MCF 10A (cell line): ENCODE results near the gene ASTL. TPM values are rescaled to one million over a fixed set of nuclear protein-coding genes. Genes with fewer than 3 reads are reported as not detected.

Source experiments
- BruUV-seq: library from RNA; stranded (reverse); fragments of 400-500 nt; replicated peaks from 2 replicates; lab custom pipeline; 2021; lab: Mats Ljungman, UMichigan
- CTCF ChIA-PET: fragments of 300-600 bp; sonication (Branson Sonifier 250); formaldehyde crosslinking; extraction: SDS; loops from one replicate; lab custom pipeline; 2021; ENCODE audit warnings: antibody characterized with exemption, inconsistent platforms; lab: Yijun Ruan, JAX
- POLR2A ChIA-PET: fragments of 300-600, 350-650 bp; sonication (Branson Sonifier 250); formaldehyde crosslinking; extraction: SDS; loops from one replicate; lab custom pipeline; 2020; ENCODE audit warnings: antibody characterized with exemption, inconsistent platforms; lab: Yijun Ruan, JAX
- DNase-seq: peaks from one replicate; pipeline ENCODE4 v3.0.0-alpha.2; 2018; ENCODE audit not compliant: unreplicated experiment
- H3K27ac Mint-ChIP-seq: one replicate; pipeline ENCODE4 v1.8.0; 2022; ENCODE audit warnings: mild to moderate bottlenecking, low read depth, mixed read lengths; ENCODE audit not compliant: unreplicated experiment
- H3K27me3 Mint-ChIP-seq: one replicate; pipeline ENCODE4 v1.8.0; 2022; ENCODE audit warnings: mixed read lengths; ENCODE audit not compliant: insufficient read depth, unreplicated experiment
- H3K36me3 Mint-ChIP-seq: one replicate; pipeline ENCODE4 v1.8.0; 2022; ENCODE audit warnings: mild to moderate bottlenecking, moderate library complexity, mixed read lengths; ENCODE audit not compliant: insufficient read depth, unreplicated experiment
- H3K4me1 Mint-ChIP-seq: one replicate; pipeline ENCODE4 v1.8.0; 2022; ENCODE audit warnings: mixed read lengths; ENCODE audit not compliant: insufficient read depth, unreplicated experiment
- H3K4me3 Mint-ChIP-seq: one replicate; pipeline ENCODE4 v1.8.0; 2022; ENCODE audit warnings: mild to moderate bottlenecking, moderate library complexity, mixed read lengths; ENCODE audit not compliant: unreplicated experiment
- H3K9me3 Mint-ChIP-seq: one replicate; pipeline ENCODE4 v1.8.0; 2022; ENCODE audit warnings: mixed read lengths; ENCODE audit not compliant: unreplicated experiment
- CTCF ChIP-seq: fragments of 200-600 bp; IDR thresholded peaks from one replicate; pipeline ENCODE4 v1.8.0; 2022; ENCODE audit warnings: antibody characterized with exemption, mild to moderate bottlenecking; ENCODE audit not compliant: unreplicated experiment
- intact Hi-C: fragments of 100-400 bp; cut with micrococcal nuclease; formaldehyde crosslinking; loops from 2 replicates; pipeline ENCODE4 v1.14.1; 2022
- total RNA-seq: library from RNA; stranded (reverse); gene quantifications from 2 replicates; pipeline ENCODE4 v1.2.3, GENCODE V29; 2022

ASTL gene
- total RNA-seq, 1 experiment from 2014 or later, result not detected

- Mint-ChIP-seq H3K27me3 (peaks cover 31% of the 10 kb centered on the region), H3K4me3 (no peak overlapping the region), H3K36me3 (no peaks in the 10 kb centered on the region), H3K4me1 (no peaks in the 10 kb centered on the region), H3K9me3 (no peaks in the 10 kb centered on the region), H3K27ac (no peak overlapping the region)
- no peak for TF ChIP-seq CTCF
- DNase-seq, result no peak
- intact Hi-C loops, result loop anchor here (5.0 kb wide), 1 partner anchor 372 kb away; the partner anchor contains the start of gene NEURL3
- ChIA-PET CTCF (interaction anchor here (0.5 to 1.8 kb wide), 3 partner anchors 19 to 665 kb away, joined by 3 to 6 read pairs (median 3); partner anchors contain the start of gene ADRA2B), POLR2A (no interaction called here)
- no TSS peak for BruUV-seq
Observed at GRCh38 chr2:96135621-96136020, 2.7 kb downstream of the ASTL start.

DNA sequence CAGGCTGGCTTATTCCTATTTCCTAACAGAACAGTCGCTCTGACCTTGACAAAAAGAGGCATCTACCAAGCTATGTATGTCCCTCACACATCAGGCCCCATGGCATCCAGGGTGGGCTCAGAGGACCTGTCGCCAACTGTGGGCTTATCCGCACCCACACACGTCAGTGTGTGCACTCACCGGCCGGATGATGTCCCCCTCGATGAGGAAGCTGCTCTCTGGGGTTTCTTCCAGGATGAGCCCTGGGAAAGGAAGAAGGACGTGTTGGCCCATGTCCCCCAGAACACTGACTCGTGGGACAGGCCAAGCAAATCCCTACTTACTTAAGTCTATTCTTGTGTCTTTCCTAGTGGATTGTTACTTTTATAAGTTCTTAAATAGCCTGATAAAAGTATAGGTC lies 3.1 kb downstream of the ASTL start:
- intact Hi-C loops, result loop anchor here (5.0 kb wide), 1 partner anchor 372 kb away; the partner anchor contains the start of gene NEURL3
- no peaks in the 10 kb centered on the region for H3K9me3 Mint-ChIP-seq
- no peak for DNase-seq
- peaks cover 36% of the 10 kb centered on the region for H3K27me3 Mint-ChIP-seq
- no peak for TF ChIP-seq CTCF
- H3K4me3 Mint-ChIP-seq, result no peak overlapping the region
- H3K4me1 Mint-ChIP-seq, result no peaks in the 10 kb centered on the region
- H3K27ac Mint-ChIP-seq, result no peak overlapping the region
- no TSS peak for BruUV-seq
- no peaks in the 10 kb centered on the region for H3K36me3 Mint-ChIP-seq
- ChIA-PET CTCF (interaction anchor here (1.2 to 1.8 kb wide), 2 partner anchors 19 to 40 kb away, joined by 3 to 6 read pairs; partner anchors contain the start of gene ADRA2B), POLR2A (no interaction called here)

GRCh38 chr2:96134421-96134820 lies 3.9 kb downstream of the ASTL start:
- intact Hi-C loops, result no loop called here
- H3K4me3 Mint-ChIP-seq, result no peak overlapping the region
- CTCF ChIA-PET, result interaction anchor here (1.2 kb wide), 1 partner anchor 18 kb away, joined by 3 read pairs; the partner anchor contains the start of gene ADRA2B
- H3K27ac Mint-ChIP-seq, result no peak overlapping the region
- no peaks in the 10 kb centered on the region for H3K9me3 Mint-ChIP-seq
- no peaks in the 10 kb centered on the region for H3K36me3 Mint-ChIP-seq
- no TSS peak for BruUV-seq
- peaks cover 43% of the 10 kb centered on the region for H3K27me3 Mint-ChIP-seq
- no peaks in the 10 kb centered on the region for H3K4me1 Mint-ChIP-seq
- no peak for TF ChIP-seq CTCF
- DNase-seq, result no peak
- POLR2A ChIA-PET, result no interaction called here

DNA sequence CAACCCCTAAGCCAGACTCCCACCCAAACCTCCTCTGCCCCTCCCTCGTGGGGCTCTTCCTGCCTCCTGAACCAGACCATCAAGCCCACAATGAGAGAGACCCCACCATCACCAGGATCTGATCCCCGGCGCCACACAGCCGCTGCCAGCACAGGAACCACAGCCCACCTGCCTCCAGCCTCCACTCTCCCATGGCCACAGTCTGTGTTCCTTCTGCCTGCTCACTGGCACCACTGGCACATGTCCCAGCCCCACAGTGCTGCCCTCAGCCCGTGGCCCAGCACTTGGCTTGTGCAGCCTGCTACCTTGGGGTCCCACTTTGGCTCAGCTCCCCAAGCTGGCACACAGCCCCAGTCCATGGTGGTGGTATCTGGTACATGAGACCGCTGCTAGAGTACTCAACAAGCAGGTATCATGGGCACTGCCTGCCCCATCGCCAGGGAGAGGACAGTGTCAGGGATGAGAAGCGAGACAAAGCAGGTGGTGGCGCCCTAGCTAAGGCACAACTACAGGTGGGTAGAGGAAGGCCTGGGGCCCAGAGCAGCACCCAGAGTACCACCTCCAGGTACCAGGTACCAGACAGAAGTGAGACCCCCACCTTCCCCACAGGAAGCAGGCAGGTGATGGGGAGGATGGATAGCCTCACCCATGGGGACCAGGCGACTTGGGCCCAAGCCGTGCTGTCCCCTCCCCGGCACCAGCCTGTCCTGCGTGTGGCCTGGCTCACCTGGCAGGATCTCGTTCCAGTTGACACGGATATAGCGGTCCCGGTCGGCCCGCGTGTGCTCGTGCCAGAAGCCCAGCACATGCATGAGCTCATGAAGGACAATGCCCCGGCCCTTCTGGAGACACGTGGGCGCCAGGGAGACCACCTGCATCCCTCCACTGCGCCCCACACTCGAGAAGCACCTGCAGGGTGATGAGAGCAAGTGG lies 6.2 kb downstream of the ASTL start:
- Mint-ChIP-seq H3K4me1 (no peaks in the 10 kb centered on the region), H3K36me3 (no peaks in the 10 kb centered on the region), H3K4me3 (no peak overlapping the region), H3K9me3 (no peaks in the 10 kb centered on the region), H3K27me3 (peaks cover 54% of the 10 kb centered on the region), H3K27ac (no peak overlapping the region)
- ChIA-PET POLR2A (no interaction called here), CTCF (interaction anchor here (2.2 kb wide), 2 partner anchors 15 to 42 kb away, joined by 5 to 9 read pairs; no protein-coding TSS in a partner anchor)
- TF ChIP-seq CTCF, result no peak
- no peak for DNase-seq
- no TSS peak for BruUV-seq
- intact Hi-C loops, result no loop called here
